B cell (primary cell): ENCODE data around the gene GPX3. TPM values are rescaled to one million over a fixed set of nuclear protein-coding genes. Genes with fewer than 3 reads are reported as not detected.

ENCODE experiments used
- ATAC-seq: fragments of 200-7000 bp; cut with Tn5 transposase; one replicate; pipeline ENCODE4 v1.10.0; 2021; ENCODE audit warnings: low read depth, mild to moderate bottlenecking, moderate number of reproducible peaks, moderate library complexity
- CTCF ChIA-PET: fragments of 350-600 bp; sonication (Branson Sonifier 250); formaldehyde crosslinking; loops from one replicate; lab custom pipeline; 2021; ENCODE audit warnings: antibody characterized with exemption, inconsistent platforms; lab: Charles Lee
- POLR2A ChIA-PET: fragments of 350-600 bp; sonication (Branson Sonifier 250); formaldehyde crosslinking; loops from one replicate; lab custom pipeline; 2021; ENCODE audit warnings: antibody characterized with exemption; lab: Charles Lee
- DNase-seq: peaks from one replicate; pipeline ENCODE4 v3.0.0; 2013
- H2AFZ ChIP-seq: 2 replicates; pipeline ENCODE4 v1.6.1; 2012; ENCODE audit warnings: mild to moderate bottlenecking, low read depth, low read length; ENCODE audit not compliant: insufficient read depth, poor library complexity, severe bottlenecking
- H3K27ac ChIP-seq, 2 donors: 1 replicate in 1 of 2; 2 replicates in 1 of 2; pipeline ENCODE4 v1.5.1; 2012 to 2013; ENCODE audit warnings: low read length in 2 of 2, mild to moderate bottlenecking in 2 of 2, moderate library complexity in 1 of 2
- H3K27me3 ChIP-seq, 4 experiments: fragments of 200-600 bp in 1 of 4; sonication (generic) in 1 of 4; replicated peaks in 1 of 4; 1 replicate in 2 of 4; 2 replicates in 2 of 4; pipeline versions ENCODE4 v1.6.1 to v1.7.0; 2013 to 2016; ENCODE audit warnings: low read length in 3 of 4, mild to moderate bottlenecking in 2 of 4, mixed read lengths in 1 of 4, moderate library complexity in 1 of 4; ENCODE audit not compliant: insufficient read depth in 4 of 4, control insufficient read depth in 3 of 4; ENCODE audit errors: control extremely low read depth in 1 of 4
- H3K36me3 ChIP-seq, 2 experiments: replicated peaks in 1 of 2; 1 replicate in 1 of 2; 2 replicates in 1 of 2; pipeline versions ENCODE4 v1.6.1 to v1.7.1; 2013; ENCODE audit warnings: low read length in 1 of 2; ENCODE audit not compliant: insufficient read depth in 2 of 2, control insufficient read depth in 1 of 2; ENCODE audit errors: control extremely low read depth in 1 of 2, extremely low read depth in 1 of 2
- H3K4me1 ChIP-seq, 2 donors: fragments of 200-600 bp in 1 of 2; sonication (generic) in 1 of 2; 1 replicate in 1 of 2; 2 replicates in 1 of 2; pipeline versions ENCODE4 v1.5.1 to v1.6.1; 2013 to 2017; ENCODE audit warnings: low read length in 2 of 2; ENCODE audit not compliant: control insufficient read depth in 2 of 2, insufficient read depth in 2 of 2
- H3K4me2 ChIP-seq: replicated peaks from 2 replicates; pipeline ENCODE3; 2012; ENCODE audit warnings: mild to moderate bottlenecking, low read depth, low read length; ENCODE audit not compliant: poor library complexity, severe bottlenecking
- H3K4me3 ChIP-seq, 5 experiments: fragments of 200-600 bp in 1 of 5; sonication (generic) in 1 of 5; 1 replicate in 3 of 5; 2 replicates in 2 of 5; pipeline versions ENCODE4 v1.5.1 to v1.7.0; 2011 to 2016; ENCODE audit warnings: low read length in 4 of 5, mild to moderate bottlenecking in 4 of 5, low read depth in 2 of 5, control low read depth in 1 of 5, moderate library complexity in 1 of 5; ENCODE audit not compliant: insufficient read depth in 1 of 5; ENCODE audit errors: control extremely low read depth in 1 of 5, extremely low read depth in 1 of 5
- H3K79me2 ChIP-seq: fragments of 200-600 bp; sonication (generic); one replicate; pipeline ENCODE4 v1.6.0; 2016; ENCODE audit warnings: low read length; ENCODE audit not compliant: control insufficient read depth, insufficient read depth
- H3K9ac ChIP-seq: fragments of 200-600 bp; sonication (generic); 2 replicates; pipeline ENCODE4 v1.6.1; 2017; ENCODE audit warnings: mild to moderate bottlenecking, low read length, moderate library complexity
- H3K9me3 ChIP-seq, 3 donors: one replicate each; pipeline versions ENCODE4 v1.6.1 to v1.7.1; 2013; ENCODE audit warnings: low read length in 2 of 3; ENCODE audit not compliant: control insufficient read depth in 2 of 3, insufficient read depth in 1 of 3; ENCODE audit errors: control extremely low read depth in 1 of 3
- H4K20me1 ChIP-seq: 2 replicates; pipeline ENCODE4 v1.6.0; 2012; ENCODE audit warnings: mild to moderate bottlenecking, low read length; ENCODE audit not compliant: insufficient read depth, control insufficient read depth, poor library complexity, severe bottlenecking
- H3K27ac Mint-ChIP-seq: one replicate; pipeline ENCODE4 v1.8.0; 2021; ENCODE audit warnings: mixed read lengths
- H3K27me3 Mint-ChIP-seq: one replicate; pipeline ENCODE4 v1.8.0; 2021; ENCODE audit warnings: mixed read lengths
- H3K4me1 Mint-ChIP-seq: one replicate; pipeline ENCODE4 v1.8.0; 2021; ENCODE audit warnings: mixed read lengths
- H3K4me3 Mint-ChIP-seq: one replicate; pipeline ENCODE4 v1.8.0; 2021; ENCODE audit warnings: mixed read lengths
- H3K9me3 Mint-ChIP-seq: one replicate; pipeline ENCODE4 v1.8.0; 2022; ENCODE audit warnings: mixed read lengths; ENCODE audit not compliant: insufficient read depth
- CTCF ChIP-seq: fragments of 200-600 bp; IDR thresholded peaks from one replicate; pipeline ENCODE4 v1.8.0; 2022; ENCODE audit warnings: antibody characterized with exemption, mild to moderate bottlenecking
- EZH2 ChIP-seq: IDR thresholded peaks from 2 replicates; pipeline ENCODE4 v1.6.1; 2012; ENCODE audit warnings: borderline replicate concordance, low read depth, mild to moderate bottlenecking, moderate library complexity, low read length; ENCODE audit not compliant: insufficient read depth, poor library complexity, severe bottlenecking
- WGBS: methylation state at CpG from one replicate; pipeline ENCODE4 v1.1.5; 2013; ENCODE audit warnings: missing lambda C conversion rate; ENCODE audit not compliant: insufficient coverage; 5-methylcytosine and 5-hydroxymethylcytosine counted together
- intact Hi-C: fragments of 100-400 bp; cut with micrococcal nuclease; formaldehyde crosslinking; loops from one replicate; pipeline ENCODE4 v1.10.0; 2022
- polyA plus RNA-seq: library from polyadenylated mRNA; depleted of rRNA; stranded (reverse); fragments of >200 nt; gene quantifications from 2 replicates; pipeline ENCODE4 v1.2.3, GENCODE V29; 2012
- total RNA-seq, 2 donors: library from RNA; stranded (reverse); fragments of 120-200 nt in 1 of 2; gene quantifications; 1 replicate in 1 of 2; 2 replicates in 1 of 2; pipeline versions ENCODE4 v1.2.3 to v1.2.4, GENCODE V29; 2013 to 2022

The GPX3 gene
- total and polyA plus RNA-seq, 2 donors (not counting 1 experiment from before 2014, with no cell fraction given): not detected

GRCh38 chr5:151076616-151077015, 56.2 kb downstream of the GPX3 start:
- peak overlapping the region in 1 of 2 donors; percentile 26 for H3K27ac ChIP-seq
- peaks cover 4 to 45% of the 10 kb centered on the region in 2 experiments for H3K36me3 ChIP-seq
- DNase-seq (no peak), ATAC-seq (no peak)
- Mint-ChIP-seq H3K4me3 (peak overlapping the region; percentile 87), H3K27ac (peak overlapping the region; percentile 84), H3K27me3 (no peaks in the 10 kb centered on the region), H3K9me3 (no peaks in the 10 kb centered on the region), H3K4me1 (peaks cover 72% of the 10 kb centered on the region)
- peaks cover 90% of the 10 kb centered on the region for H4K20me1 ChIP-seq
- ChIA-PET CTCF (interaction anchor here (1.0 to 1.8 kb wide), 4 partner anchors 25 to 89 kb away, joined by 4 to 10 read pairs (median 5); no protein-coding TSS in a partner anchor), POLR2A (no interaction called here)
- peaks cover 0 to 3% (median 0%) of the 10 kb centered on the region in 3 donors for H3K9me3 ChIP-seq
- H3K9ac ChIP-seq: no peak overlapping the region
- intact Hi-C loops: no loop called here
- H3K4me2 ChIP-seq: peak overlapping the region; percentile 16
- H3K27me3 ChIP-seq: no peaks in the 10 kb centered on the region
- no peak overlapping the region for H2AFZ ChIP-seq
- H3K4me3 ChIP-seq: no peak overlapping the region
- WGBS: 82% methylated on average over 6 of the region's 6 CpGs
- peaks cover 98% of the 10 kb centered on the region for H3K79me2 ChIP-seq
- TF ChIP-seq EZH2 (no peak), CTCF (no peak)
- H3K4me1 ChIP-seq: peaks cover 48 to 62% of the 10 kb centered on the region in 2 donors

- H3K9ac ChIP-seq: peak overlapping the region; percentile 94
- POLR2A ChIA-PET: no interaction called here
- WGBS: 93% methylated on average over 9 of the region's 9 CpGs
Observed at GRCh38 chr5:151077419-151077818, 57.0 kb downstream of the GPX3 start.

More at GRCh38 chr5:151077419-151077818, 57.0 kb downstream of the GPX3 start:
- no peak for TF ChIP-seq CTCF
- H3K4me3 ChIP-seq: peak overlapping the region in 1 of 5 experiments; percentile 36
- Mint-ChIP-seq H3K27me3 (no peaks in the 10 kb centered on the region), H3K27ac (peak overlapping the region; percentile 88), H3K4me3 (peak overlapping the region; percentile 87), H3K9me3 (no peaks in the 10 kb centered on the region), H3K4me1 (peaks cover 70% of the 10 kb centered on the region)
- DNase-seq (no peak), ATAC-seq (no peak)
- no peak overlapping the region for H3K27ac ChIP-seq
- intact Hi-C loops: no loop called here
- peaks cover 0 to 3% (median 0%) of the 10 kb centered on the region in 3 donors for H3K9me3 ChIP-seq
- peaks cover 56 to 63% of the 10 kb centered on the region in 2 donors for H3K4me1 ChIP-seq
- H4K20me1 ChIP-seq: peaks cover 82% of the 10 kb centered on the region
- H2AFZ ChIP-seq: no peak overlapping the region
- H3K4me2 ChIP-seq: peak overlapping the region; percentile 87
- peaks cover 4 to 37% of the 10 kb centered on the region in 2 experiments for H3K36me3 ChIP-seq
- CTCF ChIA-PET: interaction anchor here (0.7 to 8.0 kb wide), 2 partner anchors 18 to 39 kb away, joined by 3 to 85 read pairs; no protein-coding TSS in a partner anchor
- no peaks in the 10 kb centered on the region for H3K27me3 ChIP-seq
- H3K79me2 ChIP-seq: peaks cover 98% of the 10 kb centered on the region
